Skeletal muscle tissue (tissue), 4 donors: ENCODE data around the gene PCSK6. TPM values are rescaled to one million over a fixed set of nuclear protein-coding genes. Genes with fewer than 3 reads are reported as not detected.

Experiments
- H3K27ac ChIP-seq: one replicate; pipeline ENCODE4 v1.7.0; 2013; ENCODE audit warnings: mild to moderate bottlenecking, low read depth, low read length, inconsistent platforms
- H3K27me3 ChIP-seq, 3 donors: one replicate each; pipeline ENCODE4 v1.7.0; 2013; ENCODE audit warnings: low read length in 3 of 3; ENCODE audit not compliant: control insufficient read depth in 3 of 3, insufficient read depth in 3 of 3
- H3K36me3 ChIP-seq, 3 donors: one replicate each; pipeline ENCODE4 v1.7.0; 2013; ENCODE audit warnings: low read length in 3 of 3; ENCODE audit not compliant: control insufficient read depth in 3 of 3, insufficient read depth in 3 of 3
- H3K4me1 ChIP-seq, 3 donors: one replicate each; pipeline ENCODE4 v1.7.0; 2013; ENCODE audit warnings: low read length in 3 of 3, mild to moderate bottlenecking in 3 of 3; ENCODE audit not compliant: control insufficient read depth in 3 of 3, insufficient read depth in 3 of 3
- H3K4me3 ChIP-seq, 3 donors: one replicate each; pipeline ENCODE4 v1.7.0; 2013; ENCODE audit warnings: low read length in 3 of 3
- H3K9ac ChIP-seq, 3 donors: one replicate each; pipeline ENCODE4 v1.7.0; 2013; ENCODE audit warnings: low read length in 3 of 3, mild to moderate bottlenecking in 3 of 3, moderate library complexity in 2 of 3, low read depth in 1 of 3
- H3K9me3 ChIP-seq, 3 donors: one replicate each; pipeline ENCODE4 v1.7.0; 2013; ENCODE audit warnings: low read length in 3 of 3; ENCODE audit not compliant: control insufficient read depth in 3 of 3
- total RNA-seq: library from RNA; depleted of rRNA; stranded (reverse); fragments of >200 nt; gene quantifications from one replicate; pipeline ENCODE4 v1.2.3, GENCODE V29; 2014
- donor health status: Osteomylitis.

The PCSK6 gene
- total RNA-seq, 1 donor from 2014 or later, result 11.5 TPM

GRCh38 chr15:101432982-101433381 is 56.5 kb downstream of the PCSK6 start:
- Histone ChIP-seq H3K4me3 (no peak overlapping the region), H3K27me3 (peaks cover 0 to 2% (median 0%) of the 10 kb centered on the region in 3 donors), H3K9me3 (no peaks in the 10 kb centered on the region), H3K36me3 (peaks cover 0 to 6% (median 6%) of the 10 kb centered on the region in 3 donors), H3K27ac (no peak overlapping the region), H3K4me1 (peaks cover 0 to 3% (median 2%) of the 10 kb centered on the region in 3 donors), H3K9ac (no peak overlapping the region)

- Histone ChIP-seq H3K27ac (no peak overlapping the region), H3K4me3 (no peak overlapping the region), H3K9ac (no peak overlapping the region), H3K27me3 (peaks cover 0 to 4% (median 0%) of the 10 kb centered on the region in 3 donors), H3K4me1 (no peaks in the 10 kb centered on the region), H3K9me3 (no peaks in the 10 kb centered on the region), H3K36me3 (peaks cover 0 to 11% (median 6%) of the 10 kb centered on the region in 3 donors)
These were observed 57.8 kb downstream of the PCSK6 start for GRCh38 chr15:101431748-101432147.

- Histone ChIP-seq H3K27ac (no peak overlapping the region), H3K27me3 (peaks cover 0 to 4% (median 0%) of the 10 kb centered on the region in 3 donors), H3K4me1 (no peaks in the 10 kb centered on the region), H3K9me3 (no peaks in the 10 kb centered on the region), H3K4me3 (no peak overlapping the region), H3K36me3 (peaks cover 0 to 11% (median 6%) of the 10 kb centered on the region in 3 donors), H3K9ac (no peak overlapping the region)
These were observed 58.2 kb downstream of the PCSK6 start for GRCh38 chr15:101431301-101431700.

- Histone ChIP-seq H3K9me3 (no peaks in the 10 kb centered on the region), H3K27ac (no peak overlapping the region), H3K36me3 (peaks cover 0 to 12% (median 11%) of the 10 kb centered on the region in 3 donors)
These were observed 59.9 kb downstream of the PCSK6 start for GRCh38 chr15:101429646-101430045.

GRCh38 chr15:101429191-101429590 is 60.3 kb downstream of the PCSK6 start:
- Histone ChIP-seq H3K4me1 (no peaks in the 10 kb centered on the region), H3K36me3 (peaks cover 0 to 12% (median 11%) of the 10 kb centered on the region in 3 donors), H3K9ac (no peak overlapping the region), H3K27ac (no peak overlapping the region), H3K4me3 (no peak overlapping the region), H3K27me3 (peaks cover 0 to 4% (median 0%) of the 10 kb centered on the region in 3 donors), H3K9me3 (no peaks in the 10 kb centered on the region)

More at GRCh38 chr15:101429646-101430045, 59.9 kb downstream of the PCSK6 start:
- H3K27me3 ChIP-seq, result peaks cover 0 to 4% (median 0%) of the 10 kb centered on the region in 3 donors
- no peak overlapping the region for H3K9ac ChIP-seq
- H3K4me1 ChIP-seq, result no peaks in the 10 kb centered on the region
- no peak overlapping the region for H3K4me3 ChIP-seq

- Histone ChIP-seq H3K27me3 (peaks cover 0 to 4% (median 0%) of the 10 kb centered on the region in 3 donors), H3K9ac (no peak overlapping the region), H3K27ac (no peak overlapping the region), H3K36me3 (peaks cover 0 to 12% (median 11%) of the 10 kb centered on the region in 3 donors), H3K4me3 (no peak overlapping the region), H3K4me1 (no peaks in the 10 kb centered on the region), H3K9me3 (no peaks in the 10 kb centered on the region)
These were observed 60.7 kb downstream of the PCSK6 start for GRCh38 chr15:101428758-101429157.

- H3K27me3 ChIP-seq, result peaks cover 0 to 4% (median 0%) of the 10 kb centered on the region in 3 donors
- H3K9ac ChIP-seq, result no peak overlapping the region
- H3K27ac ChIP-seq, result no peak overlapping the region
- H3K4me3 ChIP-seq, result no peak overlapping the region
- no peaks in the 10 kb centered on the region for H3K4me1 ChIP-seq
- H3K36me3 ChIP-seq, result peaks cover 0 to 12% (median 11%) of the 10 kb centered on the region in 3 donors
- H3K9me3 ChIP-seq, result no peaks in the 10 kb centered on the region
These were observed 61.7 kb downstream of the PCSK6 start for GRCh38 chr15:101427606-101428487.

GRCh38 chr15:101426761-101427333 is 62.7 kb downstream of the PCSK6 start:
- H3K9ac ChIP-seq, result no peak overlapping the region
- H3K4me1 ChIP-seq, result no peaks in the 10 kb centered on the region
- H3K36me3 ChIP-seq, result peaks cover 0 to 12% (median 11%) of the 10 kb centered on the region in 3 donors
- H3K9me3 ChIP-seq, result no peaks in the 10 kb centered on the region
- no peak overlapping the region for H3K27ac ChIP-seq
- peaks cover 0 to 4% (median 0%) of the 10 kb centered on the region in 3 donors for H3K27me3 ChIP-seq
- H3K4me3 ChIP-seq, result no peak overlapping the region

- H3K36me3 ChIP-seq, result peaks cover 0 to 12% (median 11%) of the 10 kb centered on the region in 3 donors
- no peaks in the 10 kb centered on the region for H3K4me1 ChIP-seq
- H3K9me3 ChIP-seq, result no peaks in the 10 kb centered on the region
- no peak overlapping the region for H3K9ac ChIP-seq
- H3K27me3 ChIP-seq, result peaks cover 0 to 4% (median 0%) of the 10 kb centered on the region in 3 donors
- H3K4me3 ChIP-seq, result no peak overlapping the region
- H3K27ac ChIP-seq, result no peak overlapping the region
These were observed 63.6 kb downstream of the PCSK6 start for GRCh38 chr15:101425787-101426365.
